Measurements from ENCODE around the gene GPM6B. TPM values are rescaled to one million over a fixed set of nuclear protein-coding genes. Genes with fewer than 3 reads are reported as not detected.

Gene GPM6B
- total RNA-seq, 4 donors from 2014 or later = 199 to 408 (median 299) TPM

DNA sequence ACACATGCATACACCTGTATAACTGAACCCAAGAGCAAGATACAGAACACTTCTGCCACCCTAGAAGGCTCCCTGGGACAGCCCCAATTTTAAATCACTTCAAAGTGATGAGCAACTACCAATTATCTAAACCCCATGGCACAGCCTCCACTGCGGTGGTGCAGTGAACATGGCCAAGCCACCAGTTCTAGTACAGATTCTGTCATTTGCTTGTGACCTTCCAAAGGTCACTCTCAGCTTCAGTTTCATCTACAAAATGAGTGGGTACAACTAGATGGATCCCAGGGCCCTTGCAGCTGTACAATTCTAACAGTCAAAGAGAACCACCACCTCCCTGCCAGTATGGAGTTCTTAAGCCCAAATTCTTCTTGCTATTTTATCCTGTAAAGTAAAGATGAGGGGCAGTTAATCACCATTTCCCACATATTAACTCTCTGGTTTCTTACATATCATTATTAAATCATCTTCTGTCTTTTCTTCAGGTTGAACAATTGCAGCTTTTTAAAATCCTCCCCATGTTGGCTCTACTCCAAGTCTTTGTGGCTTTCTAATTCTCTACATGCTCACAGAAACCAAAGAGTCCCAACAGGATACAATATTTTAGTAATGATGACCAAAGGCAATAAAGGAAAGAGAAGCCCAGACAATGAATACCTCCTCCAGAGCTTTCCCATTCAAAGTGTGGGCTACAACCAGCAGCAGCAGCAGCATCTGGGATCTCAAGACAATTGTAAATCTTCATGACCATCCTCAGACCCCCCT lies 39.0 kb upstream of the GPM6B start:
- no peaks in the 10 kb centered on the region for H3K9me3 ChIP-seq
- DNase-seq (ENCODE audit: low spot score in 2 of 2) = no peak
- no peaks in the 10 kb centered on the region for H3K36me3 ChIP-seq
- H3K27ac ChIP-seq = no peak overlapping the region
- no peaks in the 10 kb centered on the region for H3K4me1 ChIP-seq
- H3K4me3 ChIP-seq = no peak overlapping the region
- no peaks in the 10 kb centered on the region for H3K27me3 ChIP-seq
- TF ChIP-seq POLR2A (IDR thresholded peaks at IDR 0.05) (no peak), EP300 (IDR thresholded peaks at IDR 0.05) (no peak)
- TF ChIP-seq, protein P1, sequence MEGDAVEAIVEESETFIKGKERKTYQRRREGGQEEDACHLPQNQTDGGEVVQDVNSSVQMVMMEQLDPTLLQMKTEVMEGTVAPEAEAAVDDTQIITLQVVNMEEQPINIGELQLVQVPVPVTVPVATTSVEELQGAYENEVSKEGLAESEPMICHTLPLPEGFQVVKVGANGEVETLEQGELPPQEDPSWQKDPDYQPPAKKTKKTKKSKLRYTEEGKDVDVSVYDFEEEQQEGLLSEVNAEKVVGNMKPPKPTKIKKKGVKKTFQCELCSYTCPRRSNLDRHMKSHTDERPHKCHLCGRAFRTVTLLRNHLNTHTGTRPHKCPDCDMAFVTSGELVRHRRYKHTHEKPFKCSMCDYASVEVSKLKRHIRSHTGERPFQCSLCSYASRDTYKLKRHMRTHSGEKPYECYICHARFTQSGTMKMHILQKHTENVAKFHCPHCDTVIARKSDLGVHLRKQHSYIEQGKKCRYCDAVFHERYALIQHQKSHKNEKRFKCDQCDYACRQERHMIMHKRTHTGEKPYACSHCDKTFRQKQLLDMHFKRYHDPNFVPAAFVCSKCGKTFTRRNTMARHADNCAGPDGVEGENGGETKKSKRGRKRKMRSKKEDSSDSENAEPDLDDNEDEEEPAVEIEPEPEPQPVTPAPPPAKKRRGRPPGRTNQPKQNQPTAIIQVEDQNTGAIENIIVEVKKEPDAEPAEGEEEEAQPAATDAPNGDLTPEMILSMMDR (IDR thresholded peaks at IDR 0.05) = no peak
- WGBS, 2 donors = 80% methylated on average over 1 of the region's 1 CpG; no CpG with 5 or more reads in 1 of the 2 donors

DNA sequence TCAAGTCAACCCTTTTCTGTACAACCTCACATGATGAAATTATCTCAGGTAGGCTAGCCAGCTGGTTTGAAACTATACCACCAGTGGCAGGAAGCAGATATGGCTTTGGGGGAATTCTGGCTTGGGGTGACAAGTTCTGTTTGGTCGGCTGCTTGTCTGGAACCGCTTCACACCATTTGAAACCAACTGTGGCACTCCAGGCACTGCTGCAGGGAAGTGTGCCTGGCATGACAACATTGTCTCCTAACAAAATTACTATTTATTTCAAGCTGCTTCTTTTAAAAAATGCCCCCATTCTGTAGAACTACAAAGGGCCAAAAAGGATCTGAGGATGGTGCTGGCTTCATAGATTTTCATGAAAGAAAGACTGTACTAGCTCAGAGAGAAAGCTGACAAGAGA lies 37.1 kb upstream of the GPM6B start:
- H3K27me3 ChIP-seq = no peaks in the 10 kb centered on the region
- H3K36me3 ChIP-seq = no peaks in the 10 kb centered on the region
- WGBS, 2 donors = 86 to 90% methylated on average over 2 of the region's 2 CpGs
- DNase-seq (ENCODE audit: low spot score in 2 of 2) = no peak
- H3K9me3 ChIP-seq = no peaks in the 10 kb centered on the region
- H3K27ac ChIP-seq = peak overlapping the region in 1 of 4 donors; percentile 2
- H3K4me3 ChIP-seq = no peak overlapping the region
- no peak for TF ChIP-seq POLR2A (IDR thresholded peaks at IDR 0.05)
- TF ChIP-seq EP300 (IDR thresholded peaks at IDR 0.05) = no peak
- TF ChIP-seq, protein P1 (IDR thresholded peaks at IDR 0.05) = no peak
- H3K4me1 ChIP-seq = no peaks in the 10 kb centered on the region

DNA sequence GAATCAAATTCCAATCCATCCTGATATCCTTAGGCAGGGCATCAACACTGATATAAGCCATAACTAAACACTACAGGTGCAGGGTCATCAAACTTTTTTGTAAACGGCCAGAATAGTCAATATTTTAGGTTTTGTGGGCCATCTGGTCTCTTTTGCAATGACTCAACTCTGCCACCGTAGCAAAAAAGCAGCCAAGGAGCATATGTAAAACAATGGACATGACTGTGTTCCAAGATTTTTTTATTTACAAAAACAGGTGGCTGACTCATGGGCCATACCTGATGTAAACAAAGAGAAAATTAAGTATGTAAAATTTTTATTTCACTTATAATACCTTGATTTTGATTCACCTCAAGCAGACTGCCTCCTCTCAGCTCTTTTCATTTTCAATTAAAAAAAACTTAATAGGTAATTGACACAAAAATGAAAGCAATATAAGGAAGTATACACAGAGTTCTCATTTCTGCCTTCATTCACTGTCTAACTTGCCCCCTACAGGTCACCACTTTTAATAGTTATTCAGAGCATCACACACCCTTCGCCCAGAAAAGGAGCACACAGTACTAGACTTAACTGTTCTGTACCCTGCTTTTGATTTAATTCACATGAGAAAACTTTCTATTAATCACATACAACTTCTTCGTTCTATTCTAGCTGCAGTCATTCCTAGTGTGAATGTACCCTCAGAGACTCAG lies 35.3 kb upstream of the GPM6B start:
- Histone ChIP-seq H3K4me3 (no peak overlapping the region), H3K36me3 (no peaks in the 10 kb centered on the region), H3K27ac (no peak overlapping the region), H3K9me3 (no peaks in the 10 kb centered on the region), H3K4me1 (no peaks in the 10 kb centered on the region), H3K27me3 (no peaks in the 10 kb centered on the region)
- no peak for DNase-seq (ENCODE audit: low spot score in 2 of 2)
- TF ChIP-seq POLR2A (IDR thresholded peaks at IDR 0.05) (no peak), EP300 (IDR thresholded peaks at IDR 0.05) (no peak)
- TF ChIP-seq, protein P1 (IDR thresholded peaks at IDR 0.05) = no peak
- WGBS, 2 donors = 54 to 70% methylated on average over 4 of the region's 4 CpGs

DNA sequence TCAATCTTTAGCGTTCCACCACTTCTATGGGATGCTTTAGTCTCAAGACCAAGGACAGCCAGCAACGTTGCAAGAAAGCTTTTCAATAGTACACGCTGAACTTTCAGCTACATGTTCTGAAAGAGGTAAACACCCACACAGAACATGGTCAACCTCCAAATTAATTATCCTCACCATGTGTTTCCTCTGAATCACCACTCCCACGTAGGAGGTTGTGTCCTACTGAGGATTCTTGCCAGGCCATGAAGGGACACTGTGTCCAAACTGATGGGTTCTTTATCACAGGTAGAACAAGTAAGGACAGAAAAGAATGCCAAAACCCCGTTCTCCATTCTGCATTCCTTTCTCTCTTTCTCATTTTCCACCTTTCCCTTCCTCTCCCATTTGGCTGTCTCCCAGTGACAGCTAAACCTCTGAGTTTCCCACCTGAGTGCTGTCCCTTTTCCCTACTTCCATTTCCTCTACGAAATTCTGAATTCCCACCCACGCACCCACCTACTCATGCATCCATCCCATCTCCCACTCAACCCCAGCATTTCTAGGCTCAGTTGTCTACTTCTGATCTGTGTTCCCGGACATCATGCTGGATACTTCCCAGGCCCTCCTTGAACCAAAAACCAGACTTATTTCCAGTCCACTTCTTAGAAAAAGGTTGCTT lies 29.0 kb upstream of the GPM6B start:
- no peak for DNase-seq (ENCODE audit: low spot score in 2 of 2)
- Histone ChIP-seq H3K27ac (no peak overlapping the region), H3K36me3 (no peaks in the 10 kb centered on the region), H3K4me1 (no peaks in the 10 kb centered on the region), H3K27me3 (no peaks in the 10 kb centered on the region), H3K9me3 (no peaks in the 10 kb centered on the region), H3K4me3 (no peak overlapping the region)
- 73 to 75% methylated on average over 8 of the region's 8 CpGs for WGBS, 2 donors
- TF ChIP-seq, protein P1 (IDR thresholded peaks at IDR 0.05) = no peak
- TF ChIP-seq EP300 (IDR thresholded peaks at IDR 0.05) (no peak), POLR2A (IDR thresholded peaks at IDR 0.05) (no peak)

Data from tibial nerve (tissue), 4 donors.